Measurements from ENCODE around the gene GPR137C.

DNA sequence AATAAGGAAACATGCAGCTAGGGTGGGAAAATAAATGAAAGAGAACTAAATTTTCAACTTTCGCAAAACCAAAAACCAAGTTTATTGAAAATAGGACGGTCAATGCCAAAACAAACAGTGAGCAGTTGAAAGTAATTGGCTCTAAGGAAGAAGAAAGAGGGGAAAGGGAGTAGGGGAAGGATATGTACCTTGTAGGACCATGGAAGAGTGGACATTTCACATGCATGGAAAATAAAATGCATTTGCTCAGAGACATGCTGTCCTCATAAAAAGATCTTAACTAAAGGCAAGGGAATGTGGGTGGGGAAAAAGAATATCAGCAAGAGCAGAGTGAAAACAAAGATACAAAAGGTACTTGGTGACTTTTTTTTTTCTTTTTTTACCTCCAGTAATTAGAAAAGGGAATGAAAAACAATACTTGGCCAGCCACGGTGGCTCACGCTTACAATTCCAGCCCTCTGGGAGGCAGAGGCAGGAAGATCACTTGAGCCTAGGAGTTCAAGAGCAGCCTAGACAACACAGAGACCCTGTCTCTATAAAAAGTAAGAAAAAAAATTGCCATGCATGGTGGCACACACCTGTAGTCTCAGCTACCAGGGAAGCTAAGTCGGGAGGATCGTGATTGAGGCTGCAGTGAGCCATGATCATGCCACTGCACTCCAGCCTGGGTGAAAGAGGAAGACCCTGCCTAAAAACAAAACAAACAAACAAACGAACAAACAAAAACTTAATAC lies 6.9 kb upstream of the GPR137C start:
- TF ChIP-seq HDAC2 (IDR thresholded peaks at IDR 0.05) (no peak), POLR2A (IDR thresholded peaks at IDR 0.05; ENCODE audit: low read depth, low read length) (no peak), GABPA (IDR thresholded peaks at IDR 0.05; ENCODE audit: low read depth) (no peak), HCFC1 (IDR thresholded peaks at IDR 0.05; ENCODE audit: low read length) (no peak), SREBF2 (IDR thresholded peaks at IDR 0.05; ENCODE audit: low read length) (no peak), POLR2AphosphoS5 (IDR thresholded peaks at IDR 0.05; ENCODE audit: low read length) (no peak), ZNF274 (IDR thresholded peaks at IDR 0.05; ENCODE audit: insufficient read depth, insufficient read length) (no peak)
- TF ChIP-seq, protein P1, sequence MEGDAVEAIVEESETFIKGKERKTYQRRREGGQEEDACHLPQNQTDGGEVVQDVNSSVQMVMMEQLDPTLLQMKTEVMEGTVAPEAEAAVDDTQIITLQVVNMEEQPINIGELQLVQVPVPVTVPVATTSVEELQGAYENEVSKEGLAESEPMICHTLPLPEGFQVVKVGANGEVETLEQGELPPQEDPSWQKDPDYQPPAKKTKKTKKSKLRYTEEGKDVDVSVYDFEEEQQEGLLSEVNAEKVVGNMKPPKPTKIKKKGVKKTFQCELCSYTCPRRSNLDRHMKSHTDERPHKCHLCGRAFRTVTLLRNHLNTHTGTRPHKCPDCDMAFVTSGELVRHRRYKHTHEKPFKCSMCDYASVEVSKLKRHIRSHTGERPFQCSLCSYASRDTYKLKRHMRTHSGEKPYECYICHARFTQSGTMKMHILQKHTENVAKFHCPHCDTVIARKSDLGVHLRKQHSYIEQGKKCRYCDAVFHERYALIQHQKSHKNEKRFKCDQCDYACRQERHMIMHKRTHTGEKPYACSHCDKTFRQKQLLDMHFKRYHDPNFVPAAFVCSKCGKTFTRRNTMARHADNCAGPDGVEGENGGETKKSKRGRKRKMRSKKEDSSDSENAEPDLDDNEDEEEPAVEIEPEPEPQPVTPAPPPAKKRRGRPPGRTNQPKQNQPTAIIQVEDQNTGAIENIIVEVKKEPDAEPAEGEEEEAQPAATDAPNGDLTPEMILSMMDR (IDR thresholded peaks at IDR 0.05 in 2 of 3, conservative IDR thresholded peaks at IDR 0.05 in 1 of 3; ENCODE audit: control insufficient read depth in 2 of 3, extremely low read depth in 1 of 3, insufficient read depth in 1 of 3, low read depth in 3 of 3, low read length in 3 of 3) = no peak
- TF ChIP-seq, protein P2, sequence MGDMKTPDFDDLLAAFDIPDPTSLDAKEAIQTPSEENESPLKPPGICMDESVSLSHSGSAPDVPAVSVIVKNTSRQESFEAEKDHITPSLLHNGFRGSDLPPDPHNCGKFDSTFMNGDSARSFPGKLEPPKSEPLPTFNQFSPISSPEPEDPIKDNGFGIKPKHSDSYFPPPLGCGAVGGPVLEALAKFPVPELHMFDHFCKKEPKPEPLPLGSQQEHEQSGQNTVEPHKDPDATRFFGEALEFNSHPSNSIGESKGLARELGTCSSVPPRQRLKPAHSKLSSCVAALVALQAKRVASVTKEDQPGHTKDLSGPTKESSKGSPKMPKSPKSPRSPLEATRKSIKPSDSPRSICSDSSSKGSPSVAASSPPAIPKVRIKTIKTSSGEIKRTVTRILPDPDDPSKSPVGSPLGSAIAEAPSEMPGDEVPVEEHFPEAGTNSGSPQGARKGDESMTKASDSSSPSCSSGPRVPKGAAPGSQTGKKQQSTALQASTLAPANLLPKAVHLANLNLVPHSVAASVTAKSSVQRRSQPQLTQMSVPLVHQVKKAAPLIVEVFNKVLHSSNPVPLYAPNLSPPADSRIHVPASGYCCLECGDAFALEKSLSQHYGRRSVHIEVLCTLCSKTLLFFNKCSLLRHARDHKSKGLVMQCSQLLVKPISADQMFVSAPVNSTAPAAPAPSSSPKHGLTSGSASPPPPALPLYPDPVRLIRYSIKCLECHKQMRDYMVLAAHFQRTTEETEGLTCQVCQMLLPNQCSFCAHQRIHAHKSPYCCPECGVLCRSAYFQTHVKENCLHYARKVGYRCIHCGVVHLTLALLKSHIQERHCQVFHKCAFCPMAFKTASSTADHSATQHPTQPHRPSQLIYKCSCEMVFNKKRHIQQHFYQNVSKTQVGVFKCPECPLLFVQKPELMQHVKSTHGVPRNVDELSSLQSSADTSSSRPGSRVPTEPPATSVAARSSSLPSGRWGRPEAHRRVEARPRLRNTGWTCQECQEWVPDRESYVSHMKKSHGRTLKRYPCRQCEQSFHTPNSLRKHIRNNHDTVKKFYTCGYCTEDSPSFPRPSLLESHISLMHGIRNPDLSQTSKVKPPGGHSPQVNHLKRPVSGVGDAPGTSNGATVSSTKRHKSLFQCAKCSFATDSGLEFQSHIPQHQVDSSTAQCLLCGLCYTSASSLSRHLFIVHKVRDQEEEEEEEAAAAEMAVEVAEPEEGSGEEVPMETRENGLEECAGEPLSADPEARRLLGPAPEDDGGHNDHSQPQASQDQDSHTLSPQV (IDR thresholded peaks at IDR 0.05) = no peak
- TF ChIP-seq, protein P3, sequence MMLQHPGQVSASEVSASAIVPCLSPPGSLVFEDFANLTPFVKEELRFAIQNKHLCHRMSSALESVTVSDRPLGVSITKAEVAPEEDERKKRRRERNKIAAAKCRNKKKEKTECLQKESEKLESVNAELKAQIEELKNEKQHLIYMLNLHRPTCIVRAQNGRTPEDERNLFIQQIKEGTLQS (IDR thresholded peaks at IDR 0.05; ENCODE audit: borderline replicate concordance, extremely low read depth, low read depth, low read length) = no peak

Measured in GM12878 (cell line).